ENCODE data around the gene CDT1. TPM values are rescaled to one million over a fixed set of nuclear protein-coding genes. Genes with fewer than 3 reads are reported as not detected.

CDT1 gene
- polyA plus RNA-seq, 1 donor, result 14.0 TPM

DNA sequence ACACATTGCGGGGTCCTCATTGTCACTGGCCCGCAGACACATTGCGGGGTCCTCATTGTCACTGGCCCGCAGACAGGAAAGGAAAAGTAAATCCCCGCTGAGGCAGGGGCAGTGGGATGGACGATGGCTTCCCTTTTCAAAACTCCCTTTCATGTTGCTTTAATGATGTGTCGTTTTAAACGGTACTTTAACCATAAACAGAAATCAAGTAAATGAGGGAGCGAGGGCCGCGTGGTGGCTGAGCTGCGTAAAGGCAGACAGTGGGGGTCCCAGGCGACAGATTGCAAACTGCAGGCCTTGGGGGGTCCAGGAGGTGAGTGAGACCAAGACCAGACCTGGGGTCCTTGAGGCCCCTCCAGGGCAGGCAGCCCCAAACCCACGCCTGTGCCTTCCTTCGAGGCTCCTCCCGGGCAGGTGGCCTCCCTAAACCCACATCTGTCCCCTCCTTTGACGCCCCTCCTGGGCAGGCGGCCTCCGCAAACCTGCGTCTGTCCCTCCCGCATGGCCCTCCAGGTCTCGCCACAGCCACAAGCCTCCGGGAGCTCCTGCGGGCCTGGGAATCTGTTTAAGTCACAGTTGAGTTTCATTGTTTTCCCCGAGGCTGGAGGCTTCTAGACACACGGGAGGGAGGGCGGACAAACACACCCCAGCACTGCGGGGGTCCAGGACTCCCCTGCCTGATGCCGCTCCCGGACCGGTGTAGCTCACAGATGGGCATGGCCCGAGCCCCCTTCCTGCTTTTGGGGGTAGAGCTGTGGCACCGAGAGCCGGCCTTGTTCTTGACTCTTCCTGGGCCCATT is 25.9 kb upstream of the CDT1 start:
- no peak for DNase-seq
- H3K9me3 ChIP-seq (ENCODE audit: control insufficient read depth, low read depth, low read length), result peaks cover 8% of the 10 kb centered on the region
- H3K36me3 ChIP-seq (ENCODE audit: control insufficient read depth, insufficient read depth, low read length), result no peaks in the 10 kb centered on the region
- H3K27ac ChIP-seq (ENCODE audit: low read length), result no peak overlapping the region
- no peaks in the 10 kb centered on the region for H3K27me3 ChIP-seq (ENCODE audit: control insufficient read depth, insufficient read depth, low read length)
- whole genome bisulfite sequencing (ENCODE audit: insufficient coverage, low lambda C conversion rate), result no CpG with 5 or more reads among the region's 34 CpGs
- H3K4me3 ChIP-seq (ENCODE audit: low read length), result no peak overlapping the region
- peaks cover 54% of the 10 kb centered on the region for H3K4me1 ChIP-seq (ENCODE audit: control insufficient read depth, insufficient read depth, low read length)

DNA sequence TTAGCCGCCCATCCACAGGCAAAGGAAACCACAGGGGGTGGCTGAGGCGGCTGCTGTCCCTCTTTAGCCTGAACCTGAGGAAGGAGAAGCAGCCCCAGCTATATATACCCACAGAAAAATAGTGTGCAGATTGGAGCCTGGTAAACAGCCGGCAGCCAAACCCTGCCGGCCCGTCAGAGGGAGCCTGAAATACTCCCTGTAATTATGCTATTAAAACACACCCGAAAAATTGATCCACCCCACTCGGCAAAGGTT is 25.4 kb upstream of the CDT1 start:
- no peak for DNase-seq
- Histone ChIP-seq H3K4me3 (ENCODE audit: low read length) (no peak overlapping the region), H3K9me3 (ENCODE audit: control insufficient read depth, low read depth, low read length) (peaks cover 8% of the 10 kb centered on the region), H3K4me1 (ENCODE audit: control insufficient read depth, insufficient read depth, low read length) (peaks cover 53% of the 10 kb centered on the region), H3K36me3 (ENCODE audit: control insufficient read depth, insufficient read depth, low read length) (no peaks in the 10 kb centered on the region), H3K27me3 (ENCODE audit: control insufficient read depth, insufficient read depth, low read length) (no peaks in the 10 kb centered on the region), H3K27ac (ENCODE audit: low read length) (no peak overlapping the region)
- 100% methylated on average over 1 of the region's 7 CpGs for WGBS (ENCODE audit: insufficient coverage, low lambda C conversion rate)

DNA sequence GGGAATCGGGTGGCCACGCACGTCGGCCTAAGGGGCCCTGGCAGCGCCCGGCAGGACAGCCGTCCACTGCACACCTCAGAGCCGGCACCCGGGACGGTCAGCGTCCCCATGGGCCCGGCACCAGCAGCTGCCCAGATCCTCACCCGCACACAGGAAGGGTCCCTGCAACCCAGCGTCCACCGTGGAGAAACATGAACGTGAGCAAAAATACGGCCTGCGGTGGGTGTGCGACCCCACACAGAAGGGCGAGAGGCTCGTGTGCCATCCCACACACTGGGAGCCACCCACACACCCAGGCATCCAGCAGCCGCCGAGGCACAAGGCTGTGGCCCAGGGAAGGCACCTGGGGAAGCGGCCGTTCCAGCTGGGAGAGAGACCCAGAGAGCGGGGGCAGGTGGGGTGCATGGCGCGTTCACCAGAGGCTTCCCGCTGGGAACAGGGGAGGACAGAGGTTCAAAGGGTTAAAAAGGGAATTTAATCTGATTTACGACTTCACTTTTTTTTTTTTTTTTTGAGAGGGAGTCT is 25.0 kb upstream of the CDT1 start:
- H3K9me3 ChIP-seq (ENCODE audit: control insufficient read depth, low read depth, low read length), result peaks cover 8% of the 10 kb centered on the region
- peaks cover 52% of the 10 kb centered on the region for H3K4me1 ChIP-seq (ENCODE audit: control insufficient read depth, insufficient read depth, low read length)
- H3K27ac ChIP-seq (ENCODE audit: low read length), result no peak overlapping the region
- no peaks in the 10 kb centered on the region for H3K27me3 ChIP-seq (ENCODE audit: control insufficient read depth, insufficient read depth, low read length)
- no CpG with 5 or more reads among the region's 30 CpGs for WGBS (ENCODE audit: insufficient coverage, low lambda C conversion rate)
- no peaks in the 10 kb centered on the region for H3K36me3 ChIP-seq (ENCODE audit: control insufficient read depth, insufficient read depth, low read length)
- no peak overlapping the region for H3K4me3 ChIP-seq (ENCODE audit: low read length)
- no peak for DNase-seq

DNA sequence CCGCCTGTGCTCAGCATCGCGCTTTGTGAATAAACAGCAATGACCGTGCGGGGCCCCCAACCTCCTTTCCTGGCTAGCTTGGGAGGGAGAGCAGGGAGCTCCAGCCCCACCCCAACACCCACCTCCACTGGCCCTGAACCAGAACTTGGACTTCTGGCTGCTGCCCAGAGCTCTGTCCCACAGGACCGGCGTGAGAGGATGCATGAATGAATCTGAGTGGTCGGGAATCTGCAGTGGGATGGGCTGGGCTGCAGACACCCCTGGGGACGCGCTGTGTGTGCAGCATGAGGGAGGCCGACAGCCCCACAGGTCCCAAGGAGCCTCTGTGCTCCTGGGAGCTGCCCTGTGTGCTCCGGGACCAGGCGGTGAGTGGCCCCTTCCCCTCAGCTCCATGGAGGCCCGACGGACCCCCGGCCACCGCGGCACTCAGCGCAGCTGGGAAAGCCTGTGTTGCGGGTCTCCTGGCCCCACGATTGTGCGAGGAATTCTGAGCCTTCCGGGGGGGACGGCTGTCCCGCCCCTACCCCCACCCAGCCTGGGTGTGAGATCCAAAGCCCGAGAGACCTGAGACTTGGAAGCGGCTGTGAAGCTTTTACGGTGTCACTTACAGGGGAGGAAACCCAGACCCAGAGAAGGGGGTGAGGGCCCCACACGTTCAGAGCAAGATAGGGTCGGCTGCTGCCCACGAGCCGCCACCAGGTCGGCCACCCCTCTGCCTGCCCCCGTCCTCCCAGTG is 24.0 kb upstream of the CDT1 start:
- Histone ChIP-seq H3K9me3 (ENCODE audit: control insufficient read depth, low read depth, low read length) (peaks cover 8% of the 10 kb centered on the region), H3K27ac (ENCODE audit: low read length) (no peak overlapping the region), H3K4me1 (ENCODE audit: control insufficient read depth, insufficient read depth, low read length) (peaks cover 47% of the 10 kb centered on the region), H3K36me3 (ENCODE audit: control insufficient read depth, insufficient read depth, low read length) (no peaks in the 10 kb centered on the region), H3K27me3 (ENCODE audit: control insufficient read depth, insufficient read depth, low read length) (no peaks in the 10 kb centered on the region), H3K4me3 (ENCODE audit: low read length) (no peak overlapping the region)
- peak in 1 of 2 donors; percentile 34 for DNase-seq
- WGBS (ENCODE audit: insufficient coverage, low lambda C conversion rate), result no CpG with 5 or more reads among the region's 34 CpGs

DNA sequence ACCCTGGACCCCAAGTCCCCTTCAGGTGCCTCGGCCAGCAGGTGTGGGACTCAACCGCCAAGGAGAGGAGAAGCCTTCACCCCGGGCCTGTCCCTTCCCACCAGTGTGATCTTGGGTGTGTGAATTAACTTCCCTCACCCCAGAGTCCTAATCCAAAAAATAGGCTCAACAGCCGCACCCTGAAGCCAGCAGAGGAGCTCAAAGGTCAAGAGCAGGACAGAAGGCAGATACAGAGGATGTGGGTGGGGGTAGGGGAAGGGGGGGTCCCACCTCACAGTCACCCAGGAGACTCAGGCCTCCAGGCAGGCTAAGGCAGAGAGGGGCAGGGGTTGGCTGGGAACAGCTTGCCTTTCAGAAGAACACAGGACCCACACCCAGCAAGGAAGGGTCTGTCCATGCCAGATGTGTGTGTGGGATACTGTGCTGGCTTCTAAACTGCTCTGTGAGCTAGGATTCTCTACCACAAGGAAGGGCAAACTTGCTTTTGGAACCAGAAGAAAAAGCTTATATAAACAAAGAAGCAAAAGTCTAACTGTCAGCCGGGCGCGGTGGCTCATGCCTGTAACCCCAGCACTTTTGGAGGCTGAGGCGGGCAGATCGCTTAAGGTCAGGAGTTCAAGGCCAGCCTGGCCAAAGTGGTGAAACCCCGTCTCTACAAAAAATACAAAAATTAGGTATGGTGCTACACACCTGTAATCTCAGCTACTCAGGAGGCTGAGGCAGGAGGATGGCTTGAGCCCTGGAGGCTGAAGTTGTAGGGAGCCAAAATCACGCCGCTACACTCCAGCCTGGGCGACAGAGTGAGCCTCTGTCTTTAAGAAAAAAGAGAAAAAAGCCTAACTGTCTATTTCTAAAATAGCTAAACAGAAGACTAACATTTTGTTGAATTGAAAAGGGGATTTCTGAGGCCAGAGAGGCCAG is 23.2 kb upstream of the CDT1 start:
- H3K27me3 ChIP-seq (ENCODE audit: control insufficient read depth, insufficient read depth, low read length), result no peaks in the 10 kb centered on the region
- no peaks in the 10 kb centered on the region for H3K36me3 ChIP-seq (ENCODE audit: control insufficient read depth, insufficient read depth, low read length)
- H3K4me3 ChIP-seq (ENCODE audit: low read length), result no peak overlapping the region
- DNase-seq, result peak in 1 of 2 donors; percentile 53
- peaks cover 46% of the 10 kb centered on the region for H3K4me1 ChIP-seq (ENCODE audit: control insufficient read depth, insufficient read depth, low read length)
- H3K9me3 ChIP-seq (ENCODE audit: control insufficient read depth, low read depth, low read length), result peaks cover 8% of the 10 kb centered on the region
- H3K27ac ChIP-seq (ENCODE audit: low read length), result no peak overlapping the region
- 82% methylated on average over 3 of the region's 13 CpGs for WGBS (ENCODE audit: insufficient coverage, low lambda C conversion rate)

DNA sequence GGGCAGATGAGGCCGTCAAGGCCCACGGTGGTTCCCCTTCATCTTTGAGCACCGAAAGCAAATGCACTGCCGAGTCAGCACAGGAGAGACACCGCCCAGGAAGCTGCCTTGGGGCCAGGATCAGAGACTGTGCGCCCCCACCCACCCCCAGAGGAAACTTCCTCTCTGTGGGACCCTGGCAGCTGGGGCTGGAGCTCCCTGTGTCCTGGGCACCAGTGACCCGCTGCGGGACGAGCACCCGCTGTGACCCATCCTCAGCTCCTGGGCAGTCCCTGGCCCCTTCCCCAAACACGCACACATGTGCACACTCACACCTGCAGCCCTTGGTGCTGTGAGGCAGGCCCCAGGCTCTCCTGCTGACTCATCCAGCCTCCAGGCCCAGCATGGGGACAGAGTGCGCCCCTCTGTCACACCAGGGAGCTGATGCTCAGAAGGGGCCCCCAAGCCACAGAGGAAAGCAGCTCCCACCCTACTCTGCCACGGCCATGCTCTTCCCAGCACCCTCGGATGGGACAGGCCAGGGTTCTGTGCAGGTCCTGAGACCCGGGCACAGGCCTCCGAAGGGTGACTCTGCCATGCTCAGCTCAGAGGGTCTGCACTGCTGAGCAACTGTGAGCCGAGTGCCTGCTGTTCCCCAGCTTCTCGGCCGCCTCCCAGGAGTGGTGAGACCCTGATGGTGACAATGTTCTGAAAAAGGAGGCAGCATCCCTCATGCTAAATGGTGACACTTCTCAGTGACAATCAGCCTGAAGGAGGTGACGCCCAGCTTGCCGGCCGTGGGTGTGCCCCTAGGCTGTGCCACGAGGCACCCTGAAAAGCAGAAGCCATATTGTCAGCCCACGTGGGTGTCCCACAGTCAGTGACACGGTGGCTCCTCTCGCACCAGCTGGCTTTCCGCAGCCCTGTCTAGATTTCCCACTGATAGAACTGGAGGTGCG is 22.2 kb upstream of the CDT1 start:
- peaks cover 46% of the 10 kb centered on the region for H3K4me1 ChIP-seq (ENCODE audit: control insufficient read depth, insufficient read depth, low read length)

DNA sequence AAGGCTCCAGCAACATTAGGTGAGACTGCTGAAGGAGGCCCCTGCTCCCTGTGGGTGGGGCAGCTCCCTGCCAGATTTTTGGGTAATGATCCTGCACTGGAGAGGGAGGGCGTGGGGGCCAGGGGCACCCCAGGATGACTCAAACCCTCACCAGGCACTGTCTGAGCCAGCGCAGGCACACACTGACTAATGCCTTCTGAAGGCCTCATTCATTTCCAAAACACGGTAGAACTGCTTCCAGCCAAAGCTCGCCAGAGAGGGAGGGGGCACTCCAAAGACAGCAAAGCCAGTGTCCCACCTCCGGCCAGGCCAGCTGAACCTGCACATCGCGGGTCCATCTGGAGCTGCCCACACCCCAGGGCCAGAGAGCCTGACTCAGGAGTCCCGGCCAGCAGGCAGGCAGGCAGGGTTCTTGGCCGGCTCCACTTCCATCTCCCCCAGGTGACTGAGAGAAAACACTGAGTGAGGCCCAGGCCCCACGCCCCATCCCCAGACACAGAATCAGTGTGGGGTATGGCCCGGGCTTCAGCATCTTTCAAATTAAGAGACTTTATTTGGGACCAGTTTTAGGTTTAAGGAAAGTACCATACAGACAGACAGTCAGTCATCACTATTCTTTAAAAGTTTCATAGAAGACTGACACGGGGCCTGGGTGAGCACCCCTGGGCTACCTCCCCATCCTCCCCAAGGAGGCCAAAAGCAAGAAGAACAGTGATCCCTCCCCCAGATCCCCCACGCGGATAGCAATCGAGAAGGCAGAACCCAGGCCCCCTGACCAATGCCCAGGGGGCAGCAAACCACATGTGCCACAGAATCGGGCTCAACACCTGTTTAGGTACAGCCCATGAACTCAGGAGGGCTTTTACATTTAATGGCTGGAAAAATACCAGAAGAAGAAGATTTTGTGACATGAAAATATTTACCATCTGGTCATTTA is 20.9 kb upstream of the CDT1 start:
- no peak for DNase-seq
- H3K4me3 ChIP-seq (ENCODE audit: low read length), result no peak overlapping the region
- WGBS (ENCODE audit: insufficient coverage, low lambda C conversion rate), result no CpG with 5 or more reads among the region's 16 CpGs
- peaks cover 50% of the 10 kb centered on the region for H3K4me1 ChIP-seq (ENCODE audit: control insufficient read depth, insufficient read depth, low read length)
- peak overlapping the region; percentile 49 for H3K27ac ChIP-seq (ENCODE audit: low read length)
- no peaks in the 10 kb centered on the region for H3K27me3 ChIP-seq (ENCODE audit: control insufficient read depth, insufficient read depth, low read length)
- H3K9me3 ChIP-seq (ENCODE audit: control insufficient read depth, low read depth, low read length), result peaks cover 5% of the 10 kb centered on the region
- no peaks in the 10 kb centered on the region for H3K36me3 ChIP-seq (ENCODE audit: control insufficient read depth, insufficient read depth, low read length)

More for the DNA sequence above, 22.2 kb upstream of the CDT1 start:
- Histone ChIP-seq H3K27ac (ENCODE audit: low read length) (no peak overlapping the region), H3K27me3 (ENCODE audit: control insufficient read depth, insufficient read depth, low read length) (no peaks in the 10 kb centered on the region), H3K9me3 (ENCODE audit: control insufficient read depth, low read depth, low read length) (peaks cover 5% of the 10 kb centered on the region), H3K36me3 (ENCODE audit: control insufficient read depth, insufficient read depth, low read length) (no peaks in the 10 kb centered on the region), H3K4me3 (ENCODE audit: low read length) (no peak overlapping the region)
- WGBS (ENCODE audit: insufficient coverage, low lambda C conversion rate), result no CpG with 5 or more reads among the region's 28 CpGs
- peak in 1 of 2 donors; percentile 59 for DNase-seq

DNA sequence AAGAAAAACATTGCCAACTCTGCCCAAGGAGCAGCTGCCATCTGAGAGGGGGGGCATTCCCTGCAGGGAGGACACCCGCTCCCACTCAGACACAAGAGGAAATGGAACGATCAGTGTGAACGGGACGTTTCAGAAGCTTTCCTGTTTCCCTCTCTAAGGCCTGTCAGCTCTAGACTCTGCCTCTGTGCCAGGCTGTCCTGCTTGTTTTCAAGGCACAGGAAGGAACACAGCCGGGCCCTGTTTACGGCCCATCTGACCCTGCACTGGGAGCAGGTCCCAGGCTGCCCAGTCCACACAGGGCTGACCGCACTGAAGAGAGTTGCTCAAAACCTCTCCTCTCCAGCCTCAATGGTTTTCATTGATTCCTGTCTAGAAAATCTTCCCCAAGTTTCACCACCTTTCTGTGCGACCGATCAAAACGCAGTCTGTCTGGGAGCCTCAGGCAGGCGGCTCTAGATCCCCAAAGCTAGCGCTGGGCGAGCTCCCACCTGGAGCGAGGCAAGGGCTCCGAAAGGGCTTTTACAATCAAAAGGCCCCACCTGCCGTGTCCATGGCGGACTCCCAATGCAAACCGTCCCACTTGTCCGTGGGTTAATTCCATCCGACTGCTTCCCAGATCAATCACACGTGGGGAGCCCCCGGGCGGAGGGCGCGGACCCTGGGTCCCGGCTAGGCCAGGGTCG is 20.1 kb upstream of the CDT1 start:
- no CpG with 5 or more reads among the region's 27 CpGs for WGBS (ENCODE audit: insufficient coverage, low lambda C conversion rate)
- Histone ChIP-seq H3K27me3 (ENCODE audit: control insufficient read depth, insufficient read depth, low read length) (no peaks in the 10 kb centered on the region), H3K4me3 (ENCODE audit: low read length) (peak overlapping the region; percentile 52), H3K9me3 (ENCODE audit: control insufficient read depth, low read depth, low read length) (peaks cover 3% of the 10 kb centered on the region), H3K36me3 (ENCODE audit: control insufficient read depth, insufficient read depth, low read length) (no peaks in the 10 kb centered on the region), H3K27ac (ENCODE audit: low read length) (peak overlapping the region; percentile 49), H3K4me1 (ENCODE audit: control insufficient read depth, insufficient read depth, low read length) (peaks cover 50% of the 10 kb centered on the region)
- DNase-seq, result no peak

Measured in large intestine (tissue), 3 donors.